Measurements from ENCODE around the gene GALNTL6. TPM values are rescaled to one million over a fixed set of nuclear protein-coding genes. Genes with fewer than 3 reads are reported as not detected.

Gene GALNTL6
- total RNA-seq, 1 experiment from 2014 or later: not detected

DNA sequence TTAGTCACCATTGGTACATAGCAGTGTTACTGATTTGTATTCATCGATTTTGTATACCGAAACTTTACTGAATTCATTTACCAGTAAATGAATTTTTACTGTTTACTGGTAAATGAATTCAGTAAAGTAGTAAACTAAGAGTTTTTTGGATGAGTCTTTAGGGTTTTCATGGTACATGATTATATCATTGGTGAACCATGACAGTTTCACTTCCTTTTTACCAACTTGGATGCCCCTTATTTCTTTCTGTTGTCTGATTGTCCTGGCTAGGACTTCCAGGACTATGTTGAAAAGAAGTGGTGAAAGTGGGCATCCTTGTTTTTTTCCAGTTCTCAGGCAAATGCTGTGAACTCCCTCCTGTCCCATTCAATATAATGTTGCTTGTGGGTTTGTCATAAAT, 494.9 kb downstream of the GALNTL6 start:
- no peaks in the 10 kb centered on the region for H3K36me3 Mint-ChIP-seq (ENCODE audit: insufficient read depth in 1 of 3, low read depth in 3 of 3)
- no peak overlapping the region for H3K27ac Mint-ChIP-seq
- Histone ChIP-seq H3K18ac (ENCODE audit: insufficient read length, low read depth, low read length) (no peak overlapping the region), H4K91ac (ENCODE audit: insufficient read length, low read depth, low read length) (no peak overlapping the region), H3K4me2 (ENCODE audit: insufficient read depth, insufficient read length, low read length) (no peak overlapping the region), H3K79me1 (ENCODE audit: insufficient read depth, low read depth, low read length, poor library complexity, severe bottlenecking) (no peaks in the 10 kb centered on the region), H3K9me3 (ENCODE audit: control insufficient read depth, low read depth, low read length) (no peaks in the 10 kb centered on the region), H2BK5ac (ENCODE audit: insufficient read length, low read length) (no peak overlapping the region), H2AK5ac (ENCODE audit: insufficient read length, low read length) (no peak overlapping the region), H3K9ac (ENCODE audit: extremely low read depth, insufficient read length, low read length) (no peak overlapping the region), H4K20me1 (ENCODE audit: control insufficient read depth, insufficient read depth, insufficient read length) (no peaks in the 10 kb centered on the region), H3K4me1 (ENCODE audit: insufficient read depth, low read length) (no peaks in the 10 kb centered on the region), H3K27ac (ENCODE audit: insufficient read length, low read depth, low read length) (no peak overlapping the region), H3K23ac (ENCODE audit: insufficient read length, low read depth, low read length) (no peak overlapping the region), H2AFZ (ENCODE audit: low read length) (no peak overlapping the region), H3K79me2 (ENCODE audit: insufficient read depth, low read length) (no peaks in the 10 kb centered on the region), H3T11ph (ENCODE audit: low read length) (no peak overlapping the region), H2BK20ac (ENCODE audit: low read depth, low read length, poor library complexity, severe bottlenecking) (no peak overlapping the region), H2BK120ac (ENCODE audit: low read depth, low read length, poor library complexity, severe bottlenecking) (no peak overlapping the region), H3K27me3 (ENCODE audit: insufficient read depth, low read length) (no peaks in the 10 kb centered on the region), H2BK12ac (ENCODE audit: insufficient read length, low read depth, low read length) (no peak overlapping the region), H2BK15ac (ENCODE audit: low read depth, low read length) (no peak overlapping the region), H4K8ac (replicated peaks; ENCODE audit: insufficient read length, low read depth, low read length) (no peak overlapping the region), H3K56ac (ENCODE audit: insufficient read length, low read depth, low read length) (no peak overlapping the region), H3K23me2 (ENCODE audit: insufficient read length, low read depth, low read length, poor library complexity, severe bottlenecking) (no peaks in the 10 kb centered on the region), H3K14ac (ENCODE audit: insufficient read depth, low read length) (no peak overlapping the region), H3K4ac (ENCODE audit: low read depth, low read length) (no peak overlapping the region), H4K5ac (ENCODE audit: insufficient read length, low read depth, low read length) (no peak overlapping the region)
- peaks cover 0 to 7% of the 10 kb centered on the region in 2 experiments; a peak in 1 of 5 replicates for H3K9me3 Mint-ChIP-seq
- H3K4me1 Mint-ChIP-seq: no peaks in the 10 kb centered on the region
- no peak for DNase-seq
- no CpG with 5 or more reads among the region's 2 CpGs for WGBS (ENCODE audit: extremely low coverage, insufficient read length, low lambda C conversion rate)
- TF ChIP-seq, protein P1, sequence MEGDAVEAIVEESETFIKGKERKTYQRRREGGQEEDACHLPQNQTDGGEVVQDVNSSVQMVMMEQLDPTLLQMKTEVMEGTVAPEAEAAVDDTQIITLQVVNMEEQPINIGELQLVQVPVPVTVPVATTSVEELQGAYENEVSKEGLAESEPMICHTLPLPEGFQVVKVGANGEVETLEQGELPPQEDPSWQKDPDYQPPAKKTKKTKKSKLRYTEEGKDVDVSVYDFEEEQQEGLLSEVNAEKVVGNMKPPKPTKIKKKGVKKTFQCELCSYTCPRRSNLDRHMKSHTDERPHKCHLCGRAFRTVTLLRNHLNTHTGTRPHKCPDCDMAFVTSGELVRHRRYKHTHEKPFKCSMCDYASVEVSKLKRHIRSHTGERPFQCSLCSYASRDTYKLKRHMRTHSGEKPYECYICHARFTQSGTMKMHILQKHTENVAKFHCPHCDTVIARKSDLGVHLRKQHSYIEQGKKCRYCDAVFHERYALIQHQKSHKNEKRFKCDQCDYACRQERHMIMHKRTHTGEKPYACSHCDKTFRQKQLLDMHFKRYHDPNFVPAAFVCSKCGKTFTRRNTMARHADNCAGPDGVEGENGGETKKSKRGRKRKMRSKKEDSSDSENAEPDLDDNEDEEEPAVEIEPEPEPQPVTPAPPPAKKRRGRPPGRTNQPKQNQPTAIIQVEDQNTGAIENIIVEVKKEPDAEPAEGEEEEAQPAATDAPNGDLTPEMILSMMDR (conservative IDR thresholded peaks at IDR 0.05): no peak
- H3K27me3 Mint-ChIP-seq (ENCODE audit: low read depth): no peaks in the 10 kb centered on the region
- H3K4me3 Mint-ChIP-seq: no peak overlapping the region
